ENCODE results near the gene CCL1.

- TF ChIP-seq CTCF (IDR thresholded peaks at IDR 0.05), result no peak
- no peak for TF ChIP-seq POLR2A (IDR thresholded peaks at IDR 0.05)
Measured at GRCh38 chr17:34397265-34397664, 34.2 kb upstream of the CCL1 start.

Data from tibial nerve (tissue), 3 donors.